Epithelial cell of prostate (primary cell): ENCODE results near the gene TPSAB1.

Source experiments
- DNase-seq: peaks from one replicate; pipeline ENCODE4 v3.0.0-alpha.2; 2011; ENCODE audit warnings: low read depth, low spot score
- H3K27ac ChIP-seq: fragments of 450-650 bp; 2 replicates; pipeline ENCODE4 v1.5.1; 2017; ENCODE audit warnings: mild to moderate bottlenecking

The TPSAB1 gene

GRCh38 chr16:1279081-1279944 is 38.8 kb downstream of the TPSAB1 start:
- no peak overlapping the region for H3K27ac ChIP-seq
- no peak for DNase-seq

GRCh38 chr16:1279945-1280589 is 39.6 kb downstream of the TPSAB1 start:
- no peak for DNase-seq

GRCh38 chr16:1280783-1281182 is 40.3 kb downstream of the TPSAB1 start:
- DNase-seq: no peak
- no peak overlapping the region for H3K27ac ChIP-seq

More at GRCh38 chr16:1279945-1280589, 39.6 kb downstream of the TPSAB1 start:
- no peak overlapping the region for H3K27ac ChIP-seq

GRCh38 chr16:1281517-1281916 is 41.0 kb downstream of the TPSAB1 start:
- no peak overlapping the region for H3K27ac ChIP-seq
- DNase-seq: no peak

GRCh38 chr16:1282324-1282973 is 41.9 kb downstream of the TPSAB1 start:
- no peak for DNase-seq
- H3K27ac ChIP-seq: no peak overlapping the region

- H3K27ac ChIP-seq: no peak overlapping the region
- DNase-seq: no peak
Measured at GRCh38 chr16:1283296-1283695, 42.8 kb downstream of the TPSAB1 start.

- H3K27ac ChIP-seq: no peak overlapping the region
- no peak for DNase-seq
Measured at GRCh38 chr16:1283996-1284616, 43.6 kb downstream of the TPSAB1 start.

GRCh38 chr16:1285669-1286512 is 45.4 kb downstream of the TPSAB1 start:
- DNase-seq: no peak
- no peak overlapping the region for H3K27ac ChIP-seq

- DNase-seq: no peak
- H3K27ac ChIP-seq: no peak overlapping the region
Measured at GRCh38 chr16:1286513-1287094, 46.1 kb downstream of the TPSAB1 start.

- no peak for DNase-seq
- H3K27ac ChIP-seq: no peak overlapping the region
Measured at GRCh38 chr16:1287982-1288670, 47.6 kb downstream of the TPSAB1 start.

GRCh38 chr16:1288813-1289476 is 48.4 kb downstream of the TPSAB1 start:
- H3K27ac ChIP-seq: no peak overlapping the region
- no peak for DNase-seq

- DNase-seq: no peak
- H3K27ac ChIP-seq: no peak overlapping the region
Measured at GRCh38 chr16:1289477-1289866, 49.0 kb downstream of the TPSAB1 start.

- H3K27ac ChIP-seq: no peak overlapping the region
- no peak for DNase-seq
Measured at GRCh38 chr16:1290063-1290501, 49.6 kb downstream of the TPSAB1 start.

GRCh38 chr16:1290860-1291575 is 50.5 kb downstream of the TPSAB1 start:
- DNase-seq: no peak
- no peak overlapping the region for H3K27ac ChIP-seq

- DNase-seq: no peak
Measured at GRCh38 chr16:1291576-1291974, 51.1 kb downstream of the TPSAB1 start.

More at GRCh38 chr16:1291576-1291974, 51.1 kb downstream of the TPSAB1 start:
- no peak overlapping the region for H3K27ac ChIP-seq
